Measurements from ENCODE around the gene FOXA3. TPM values are rescaled to one million over a fixed set of nuclear protein-coding genes. Genes with fewer than 3 reads are reported as not detected.

FOXA3 gene
- polyA plus RNA-seq, 2 of the 4 experiments (the other 2 are of a cell fraction), result 1.6 to 5.3 TPM

DNA sequence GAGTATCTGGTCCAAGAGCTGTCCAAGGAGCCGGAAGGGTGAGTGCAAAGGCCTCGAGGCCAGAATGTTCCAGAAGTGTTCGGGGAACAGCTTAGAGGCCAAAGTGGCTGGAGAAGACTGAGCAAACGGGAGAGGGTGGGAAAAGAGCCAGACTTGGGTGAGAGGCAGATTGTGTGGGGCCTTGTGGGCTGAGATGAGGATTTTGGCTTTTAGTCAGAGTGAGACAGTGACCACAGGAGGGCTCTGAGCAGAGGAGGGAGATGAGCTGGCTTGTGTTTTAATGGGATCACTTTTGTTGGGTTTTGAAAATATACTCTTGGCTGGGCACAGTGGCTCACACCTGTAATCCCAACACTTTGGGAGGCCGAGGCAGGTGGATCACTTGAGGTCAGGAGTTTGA, 44.8 kb downstream of the FOXA3 start (continued):
- TF ChIP-seq, protein P1, sequence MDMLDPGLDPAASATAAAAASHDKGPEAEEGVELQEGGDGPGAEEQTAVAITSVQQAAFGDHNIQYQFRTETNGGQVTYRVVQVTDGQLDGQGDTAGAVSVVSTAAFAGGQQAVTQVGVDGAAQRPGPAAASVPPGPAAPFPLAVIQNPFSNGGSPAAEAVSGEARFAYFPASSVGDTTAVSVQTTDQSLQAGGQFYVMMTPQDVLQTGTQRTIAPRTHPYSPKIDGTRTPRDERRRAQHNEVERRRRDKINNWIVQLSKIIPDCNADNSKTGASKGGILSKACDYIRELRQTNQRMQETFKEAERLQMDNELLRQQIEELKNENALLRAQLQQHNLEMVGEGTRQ (IDR thresholded peaks at IDR 0.05), result no peak
- TF ChIP-seq RARB (CRISPR knock-in tag; IDR thresholded peaks at IDR 0.05), result no peak
- TF ChIP-seq, protein P2, sequence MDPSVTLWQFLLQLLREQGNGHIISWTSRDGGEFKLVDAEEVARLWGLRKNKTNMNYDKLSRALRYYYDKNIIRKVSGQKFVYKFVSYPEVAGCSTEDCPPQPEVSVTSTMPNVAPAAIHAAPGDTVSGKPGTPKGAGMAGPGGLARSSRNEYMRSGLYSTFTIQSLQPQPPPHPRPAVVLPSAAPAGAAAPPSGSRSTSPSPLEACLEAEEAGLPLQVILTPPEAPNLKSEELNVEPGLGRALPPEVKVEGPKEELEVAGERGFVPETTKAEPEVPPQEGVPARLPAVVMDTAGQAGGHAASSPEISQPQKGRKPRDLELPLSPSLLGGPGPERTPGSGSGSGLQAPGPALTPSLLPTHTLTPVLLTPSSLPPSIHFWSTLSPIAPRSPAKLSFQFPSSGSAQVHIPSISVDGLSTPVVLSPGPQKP (IDR thresholded peaks at IDR 0.05; ENCODE audit: low read depth, low read length), result no peak
- no peak for TF ChIP-seq ZSCAN20 (CRISPR knock-in tag; IDR thresholded peaks at IDR 0.05)
- no peak for TF ChIP-seq POLR2A (IDR thresholded peaks at IDR 0.05; ENCODE audit: low read length)
- TF ChIP-seq NR3C1 (IDR thresholded peaks at IDR 0.05), result no peak
- no peak for TF ChIP-seq RCOR1 (IDR thresholded peaks at IDR 0.05; ENCODE audit: low read depth, low read length)

DNA sequence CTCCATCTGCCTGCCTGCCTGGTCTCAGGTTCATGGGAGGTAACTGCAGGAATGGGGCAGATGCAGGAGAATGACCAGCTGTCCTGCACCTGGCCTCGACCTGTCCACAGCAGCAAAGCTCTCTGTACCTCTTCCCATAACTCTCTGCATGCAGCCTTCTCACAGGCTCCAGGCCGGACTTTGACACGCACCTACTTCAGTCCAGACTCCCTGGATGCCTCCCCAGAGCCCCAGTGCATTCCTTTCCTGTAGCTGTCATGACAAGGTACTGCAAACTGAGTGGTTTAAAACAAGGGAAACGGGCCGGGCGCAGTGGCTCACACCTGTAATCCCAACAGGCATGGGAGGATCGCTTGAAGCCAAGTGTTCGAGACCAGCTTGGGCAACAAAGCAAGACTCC, 47.2 kb downstream of the FOXA3 start:
- Histone ChIP-seq H3K4me1 (no peaks in the 10 kb centered on the region), H3K4me3 (no peak overlapping the region), H3K9me3 (no peaks in the 10 kb centered on the region), H3K27ac (no peak overlapping the region), H3K4me2 (no peak overlapping the region)
- FAIRE-seq (no peak), ATAC-seq (peak in 1 of 2 experiments; percentile 31; a peak in 2 of 6 replicates), DNase-seq (ENCODE audit: low read depth in 1 of 2, low spot score in 1 of 2) (no peak)
- ChIA-PET CTCF (interaction anchor here (0.9 kb wide), 1 partner anchor 16 kb away, joined by 4 read pairs; no protein-coding TSS in a partner anchor), POLR2A (no interaction called here)
- TF ChIP-seq PHF8 (IDR thresholded peaks at IDR 0.05; ENCODE audit: borderline replicate concordance, low read depth), result no peak
- no peak for TF ChIP-seq SREBF2 (IDR thresholded peaks at IDR 0.05)
- TF ChIP-seq, protein P3, sequence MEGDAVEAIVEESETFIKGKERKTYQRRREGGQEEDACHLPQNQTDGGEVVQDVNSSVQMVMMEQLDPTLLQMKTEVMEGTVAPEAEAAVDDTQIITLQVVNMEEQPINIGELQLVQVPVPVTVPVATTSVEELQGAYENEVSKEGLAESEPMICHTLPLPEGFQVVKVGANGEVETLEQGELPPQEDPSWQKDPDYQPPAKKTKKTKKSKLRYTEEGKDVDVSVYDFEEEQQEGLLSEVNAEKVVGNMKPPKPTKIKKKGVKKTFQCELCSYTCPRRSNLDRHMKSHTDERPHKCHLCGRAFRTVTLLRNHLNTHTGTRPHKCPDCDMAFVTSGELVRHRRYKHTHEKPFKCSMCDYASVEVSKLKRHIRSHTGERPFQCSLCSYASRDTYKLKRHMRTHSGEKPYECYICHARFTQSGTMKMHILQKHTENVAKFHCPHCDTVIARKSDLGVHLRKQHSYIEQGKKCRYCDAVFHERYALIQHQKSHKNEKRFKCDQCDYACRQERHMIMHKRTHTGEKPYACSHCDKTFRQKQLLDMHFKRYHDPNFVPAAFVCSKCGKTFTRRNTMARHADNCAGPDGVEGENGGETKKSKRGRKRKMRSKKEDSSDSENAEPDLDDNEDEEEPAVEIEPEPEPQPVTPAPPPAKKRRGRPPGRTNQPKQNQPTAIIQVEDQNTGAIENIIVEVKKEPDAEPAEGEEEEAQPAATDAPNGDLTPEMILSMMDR (IDR thresholded peaks at IDR 0.05), result no peak
- TF ChIP-seq TFCP2L1 (CRISPR knock-in tag; IDR thresholded peaks at IDR 0.05), result no peak
- TF ChIP-seq HOXB13 (CRISPR knock-in tag; IDR thresholded peaks at IDR 0.05; ENCODE audit: low read depth), result no peak
- no peak for TF ChIP-seq ZNF302 (CRISPR knock-in tag; IDR thresholded peaks at IDR 0.05)
- TF ChIP-seq SMC3 (IDR thresholded peaks at IDR 0.05), result no peak
- no peak for TF ChIP-seq FOXS1 (CRISPR knock-in tag; IDR thresholded peaks at IDR 0.05)
- no peak for TF ChIP-seq CHD4 (IDR thresholded peaks at IDR 0.05; ENCODE audit: borderline replicate concordance)
- TF ChIP-seq RFX5 (IDR thresholded peaks at IDR 0.05), result no peak
- no peak for TF ChIP-seq MAZ (IDR thresholded peaks at IDR 0.05; ENCODE audit: borderline replicate concordance, low read depth, low read length)
- no peak for TF ChIP-seq POLR2A (IDR thresholded peaks at IDR 0.05; ENCODE audit: low read length)
- TF ChIP-seq MYC (IDR thresholded peaks at IDR 0.05; ENCODE audit: borderline replicate concordance, low read length), result no peak
- 54% methylated on average over 8 of the region's 8 CpGs for WGBS (ENCODE audit: missing lambda C conversion rate)

DNA sequence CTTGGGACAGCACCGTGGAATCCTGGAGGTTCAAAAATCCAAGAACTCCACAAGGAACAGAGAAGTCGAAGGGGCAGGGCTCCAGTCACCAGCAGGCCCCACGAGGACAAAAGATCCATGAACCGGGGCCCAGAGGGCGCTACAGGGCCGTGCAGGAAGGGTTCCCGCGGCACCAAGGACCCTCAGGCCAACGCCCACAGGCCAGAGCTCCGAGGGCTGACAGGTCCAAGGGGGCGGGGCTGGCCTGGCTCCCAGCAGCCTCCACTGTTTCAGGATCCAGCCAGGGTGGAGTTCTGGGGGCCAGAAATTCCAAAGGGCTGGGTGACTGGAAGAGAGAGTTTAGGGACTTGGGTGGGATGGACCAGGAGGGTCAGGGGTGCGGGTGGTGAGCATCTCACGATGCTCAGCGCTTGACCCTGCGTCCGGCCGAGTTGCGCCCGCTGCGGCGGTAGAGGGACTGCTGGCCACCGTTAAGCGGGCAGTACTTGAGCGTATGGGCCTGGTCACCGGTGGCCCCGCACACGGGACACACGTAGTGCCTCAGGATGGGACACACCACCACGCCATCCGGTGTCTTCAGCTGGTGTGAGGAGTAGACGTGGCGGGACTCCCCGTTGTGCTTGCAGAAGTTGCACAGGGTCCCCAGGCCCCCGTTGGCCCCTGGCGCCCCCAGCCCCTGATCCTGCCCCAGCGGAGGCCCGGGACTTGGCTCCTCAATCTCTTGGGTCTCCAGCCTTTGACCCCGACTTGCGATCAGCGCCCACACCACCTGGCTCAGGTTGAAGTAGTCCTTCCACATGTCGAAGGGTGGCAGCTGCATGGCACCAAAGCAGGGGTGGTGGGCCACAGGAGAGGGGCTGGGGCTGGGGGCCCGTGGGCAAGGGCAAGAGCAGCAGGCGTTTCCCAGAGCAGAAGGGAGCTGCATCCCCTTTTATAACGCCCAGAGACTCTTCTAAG, 50.0 kb downstream of the FOXA3 start, which contains the start of gene NANOS2:
TSS of gene NANOS2 (minus strand) at position 905 of the 957 bp plus-strand sequence. CDS start at position 820, 85 bp downstream.
- H3K4me2 ChIP-seq, result no peak within 1 kb of the TSS

More for the DNA sequence above, 50.0 kb downstream of the FOXA3 start, which contains the start of gene NANOS2:
- no peak for FAIRE-seq
- TF ChIP-seq NR3C1 (IDR thresholded peaks at IDR 0.05), result no peak
- TF ChIP-seq RAD21 (conservative IDR thresholded peaks at IDR 0.05 in 1 of 2, IDR thresholded peaks at IDR 0.05 in 1 of 2), result peak; percentile 37 to 64; a peak in 4 of 5 replicates
- TF ChIP-seq KDM5A (IDR thresholded peaks at IDR 0.05), result no peak
- TF ChIP-seq, protein P3 (IDR thresholded peaks at IDR 0.05), result peak; percentile 21; the same call in 1 of the 3 replicates
- TF ChIP-seq KDM1A (IDR thresholded peaks at IDR 0.05; ENCODE audit: low read depth), result no peak
- no peak for TF ChIP-seq CHD4 (IDR thresholded peaks at IDR 0.05; ENCODE audit: borderline replicate concordance)
- no peak for TF ChIP-seq NFE2L2 (conservative IDR thresholded peaks at IDR 0.05; ENCODE audit: low read length)
- peak; percentile 9; the same call in 1 of the 3 replicates for TF ChIP-seq SMC3 (IDR thresholded peaks at IDR 0.05)
- no peak within 1 kb of the TSS for H3K4me3 ChIP-seq
- no peak within 1 kb of the TSS for H3K27ac ChIP-seq
- H3K9me3 ChIP-seq, result no peaks in the 10 kb centered on the region
- peak in 1 of 2 experiments; percentile 64 for DNase-seq (ENCODE audit: low read depth in 1 of 2, low spot score in 1 of 2)
- WGBS (ENCODE audit: missing lambda C conversion rate), result 64% methylated on average over 38 of the region's 44 CpGs
- ATAC-seq, result peak; percentile 25 to 78; a peak in 5 of 6 replicates
- CTCF ChIA-PET, result interaction anchor here (1.0 to 4.4 kb wide), 5 partner anchors 11 to 103 kb away, joined by 3 to 15 read pairs (median 6); partner anchors contain the start of gene MYPOP
- H3K4me1 ChIP-seq, result no peaks in the 10 kb centered on the region
- POLR2A ChIA-PET, result no interaction called here
